C4-2B (cell line): ENCODE results near the gene RIMKLA.

ENCODE experiments used
- CTCF ChIP-seq: fragments of 450-650 bp; conservative IDR thresholded peaks from 2 replicates; pipeline ENCODE4 v1.5.1; 2017; ENCODE audit warnings: mild to moderate bottlenecking
- ZFX ChIP-seq: fragments of 450-650 bp; IDR thresholded peaks from 2 replicates; pipeline ENCODE4 v1.6.1; 2017

GRCh38 chr1:42379794-42380585, 602 bp upstream of the RIMKLA start:
- TF ChIP-seq CTCF = no peak
- TF ChIP-seq ZFX = no peak
